Panc1 (cell line): ENCODE data around the gene DPEP2. TPM values are rescaled to one million over a fixed set of nuclear protein-coding genes. Genes with fewer than 3 reads are reported as not detected.
"Not testable (repeated sequence)": the region's sequence is repeated elsewhere in the genome, so short reads cannot be mapped to it uniquely, and the experiment has no call there.

ENCODE experiments used
- ATAC-seq: fragments of 200-7000 bp; cut with Tn5 transposase; 2 replicates; pipeline ENCODE4 v1.9.1; 2020; ENCODE audit warnings: mild to moderate bottlenecking, moderate library complexity
- BruUV-seq: library from RNA; stranded (reverse); fragments of 400-500 nt; replicated peaks from 2 replicates; lab custom pipeline; 2021; lab: Mats Ljungman, UMichigan
- CTCF ChIA-PET: fragments of 300-600 bp; sonication (Branson Sonifier 250); formaldehyde crosslinking; loops from one replicate; lab custom pipeline; 2022; ENCODE audit warnings: antibody characterized with exemption; lab: Charles Lee
- POLR2A ChIA-PET: fragments of 300-600 bp; sonication (Branson Sonifier 250); formaldehyde crosslinking; loops from one replicate; lab custom pipeline; 2022; ENCODE audit warnings: antibody characterized with exemption; lab: Charles Lee
- DNase-seq: peaks from one replicate; pipeline ENCODE4 v3.0.0-alpha.2; 2010; ENCODE audit warnings: low read depth, low spot score
- H3K27ac ChIP-seq: 2 replicates; pipeline ENCODE4 v1.5.1; 2011; ENCODE audit warnings: mild to moderate bottlenecking, low read length, inconsistent platforms
- H3K27me3 ChIP-seq: fragments of 200-500 bp; sonication (Bioruptor generic); 2 replicates; pipeline ENCODE4 v1.6.0; 2014; ENCODE audit warnings: low read length, inconsistent platforms; ENCODE audit not compliant: control insufficient read depth, insufficient read depth
- H3K36me3 ChIP-seq: fragments of 200-500 bp; sonication (Bioruptor generic); 2 replicates; pipeline ENCODE4 v1.5.1; 2014; ENCODE audit warnings: inconsistent platforms, mild to moderate bottlenecking, low read length, moderate library complexity; ENCODE audit not compliant: control insufficient read depth, insufficient read depth
- H3K4me1 ChIP-seq: 2 replicates; pipeline ENCODE4 v1.5.1; 2011; ENCODE audit warnings: inconsistent platforms, mild to moderate bottlenecking, low read length, moderate library complexity; ENCODE audit not compliant: control insufficient read depth, insufficient read depth
- H3K4me3 ChIP-seq, 2 experiments: 2 replicates each; pipeline ENCODE4 v1.5.1; 2011 to 2012; ENCODE audit warnings: low read depth in 2 of 2, low read length in 2 of 2, mild to moderate bottlenecking in 2 of 2, inconsistent platforms in 1 of 2, moderate library complexity in 1 of 2
- H3K9me3 ChIP-seq: fragments of 200-500 bp; sonication (Bioruptor generic); 2 replicates; pipeline ENCODE4 v1.5.1; 2014; ENCODE audit warnings: low read depth, mild to moderate bottlenecking, inconsistent platforms, low read length, moderate library complexity; ENCODE audit not compliant: control insufficient read depth, insufficient read depth
- CTCF ChIP-seq: fragments of 450-650 bp; IDR thresholded peaks from 2 replicates; pipeline ENCODE4 v1.5.1; 2017; ENCODE audit warnings: mild to moderate bottlenecking
- POLR2AphosphoS5 ChIP-seq: IDR thresholded peaks from 2 replicates; pipeline ENCODE4 v1.6.1; 2012; ENCODE audit warnings: mild to moderate bottlenecking, low read depth, low read length, moderate library complexity
- REST ChIP-seq, 2 experiments: IDR thresholded peaks; 2 replicates each; pipeline ENCODE4 v1.6.1; 2011 to 2012; ENCODE audit warnings: low read depth in 2 of 2, control low read depth in 1 of 2, low read length in 1 of 2, mild to moderate bottlenecking in 1 of 2, moderate library complexity in 1 of 2; ENCODE audit not compliant: insufficient read depth in 1 of 2
- SIN3A ChIP-seq: IDR thresholded peaks from 2 replicates; pipeline ENCODE4 v1.6.1; 2012; ENCODE audit warnings: low read depth, mild to moderate bottlenecking, low read length, moderate library complexity, borderline replicate concordance; ENCODE audit not compliant: insufficient read depth
- TCF7L2 ChIP-seq: IDR thresholded peaks from 2 replicates; pipeline ENCODE4 v1.6.1; 2011; ENCODE audit warnings: mild to moderate bottlenecking, low read depth, low read length, inconsistent platforms
- in situ Hi-C: cut with HindIII; loops from 2 replicates; pipeline ENCODE4 v1.10.0; 2016; ENCODE audit warnings: low sequenced_read_pairs, low pct_unique_long_range_greater_than_20kb
- intact Hi-C: fragments of 100-400 bp; cut with micrococcal nuclease; formaldehyde crosslinking; loops from one replicate; pipeline ENCODE4 v1.10.0; 2022; ENCODE audit not compliant: unreplicated experiment
- total RNA-seq: library from RNA; stranded (reverse); gene quantifications from one replicate; pipeline ENCODE4 v1.2.1, GENCODE V29; 2021; ENCODE audit not compliant: unreplicated experiment

Gene DPEP2
- total RNA-seq, 1 experiment from 2014 or later = not detected

- no peak for DNase-seq
- Histone ChIP-seq H3K27ac (no peak overlapping the region), H3K4me1 (no peaks in the 10 kb centered on the region), H3K9me3 (no peaks in the 10 kb centered on the region), H3K4me3 (no peak overlapping the region), H3K27me3 (no peaks in the 10 kb centered on the region), H3K36me3 (no peaks in the 10 kb centered on the region)
- TF ChIP-seq POLR2AphosphoS5 = no peak
- POLR2A ChIA-PET = no interaction called here
- intact Hi-C loops (no loop called here), in situ Hi-C loops (no loop called here)
- CTCF ChIA-PET = no interaction called here
- no peak for ATAC-seq
- BruUV-seq = no TSS peak
Measured at GRCh38 chr16:67975321-67976105, 23.8 kb downstream of the DPEP2 start.

- H3K4me1 ChIP-seq, intact Hi-C loops, ATAC-seq, DNase-seq, in situ Hi-C loops, H3K36me3 ChIP-seq, H3K27ac ChIP-seq, H3K9me3 ChIP-seq, H3K27me3 ChIP-seq, BruUV-seq, POLR2A ChIA-PET, H3K4me3 ChIP-seq: not testable (repeated sequence)
- CTCF ChIA-PET = interaction anchor here (0.7 kb wide), 1 partner anchor 67 kb away, joined by 7 read pairs; no protein-coding TSS in a partner anchor
Measured at GRCh38 chr16:67972285-67972684, 27.0 kb downstream of the DPEP2 start.

- in situ Hi-C loops (no loop called here), intact Hi-C loops (no loop called here)
- Histone ChIP-seq H3K9me3 (no peaks in the 10 kb centered on the region), H3K27me3 (no peaks in the 10 kb centered on the region), H3K27ac (no peak overlapping the region), H3K36me3 (no peaks in the 10 kb centered on the region), H3K4me3 (no peak overlapping the region), H3K4me1 (peaks cover 15% of the 10 kb centered on the region)
- TF ChIP-seq REST (IDR thresholded peaks at IDR 0.05; ENCODE audit: insufficient read depth in 1 of 2, low read depth in 2 of 2, low read length in 1 of 2) = no peak
- TF ChIP-seq POLR2AphosphoS5 = no peak
- no peak for TF ChIP-seq SIN3A
- TF ChIP-seq CTCF = no peak
- TF ChIP-seq TCF7L2 = no peak
- BruUV-seq = no TSS peak
- CTCF ChIA-PET = no interaction called here
- ATAC-seq = no peak
- POLR2A ChIA-PET = no interaction called here
- DNase-seq = no peak
Measured at GRCh38 chr16:67971111-67971510, 28.2 kb downstream of the DPEP2 start.
